ENCODE measurements around the gene AP5Z1.

The AP5Z1 gene

GRCh38 chr7:4733936-4734528, 41.4 kb upstream of the AP5Z1 start:
- H3K4me1 ChIP-seq = peaks cover 91% of the 10 kb centered on the region
- H3K4me2 ChIP-seq = peak overlapping the region; percentile 79
- no peak for TF ChIP-seq Cebpa-rat (IDR thresholded peaks at IDR 0.05)
- H3K27ac ChIP-seq = peak overlapping the region; percentile 79
- peaks cover 45% of the 10 kb centered on the region for H3K36me3 ChIP-seq
- H4K20me1 ChIP-seq = peaks cover 100% of the 10 kb centered on the region
- H3K9ac ChIP-seq = peak overlapping the region; percentile 54
- H3K9me3 ChIP-seq = no peaks in the 10 kb centered on the region
- H3K27me3 ChIP-seq = no peaks in the 10 kb centered on the region
- H3K4me3 ChIP-seq = peak overlapping the region; percentile 12

DNA sequence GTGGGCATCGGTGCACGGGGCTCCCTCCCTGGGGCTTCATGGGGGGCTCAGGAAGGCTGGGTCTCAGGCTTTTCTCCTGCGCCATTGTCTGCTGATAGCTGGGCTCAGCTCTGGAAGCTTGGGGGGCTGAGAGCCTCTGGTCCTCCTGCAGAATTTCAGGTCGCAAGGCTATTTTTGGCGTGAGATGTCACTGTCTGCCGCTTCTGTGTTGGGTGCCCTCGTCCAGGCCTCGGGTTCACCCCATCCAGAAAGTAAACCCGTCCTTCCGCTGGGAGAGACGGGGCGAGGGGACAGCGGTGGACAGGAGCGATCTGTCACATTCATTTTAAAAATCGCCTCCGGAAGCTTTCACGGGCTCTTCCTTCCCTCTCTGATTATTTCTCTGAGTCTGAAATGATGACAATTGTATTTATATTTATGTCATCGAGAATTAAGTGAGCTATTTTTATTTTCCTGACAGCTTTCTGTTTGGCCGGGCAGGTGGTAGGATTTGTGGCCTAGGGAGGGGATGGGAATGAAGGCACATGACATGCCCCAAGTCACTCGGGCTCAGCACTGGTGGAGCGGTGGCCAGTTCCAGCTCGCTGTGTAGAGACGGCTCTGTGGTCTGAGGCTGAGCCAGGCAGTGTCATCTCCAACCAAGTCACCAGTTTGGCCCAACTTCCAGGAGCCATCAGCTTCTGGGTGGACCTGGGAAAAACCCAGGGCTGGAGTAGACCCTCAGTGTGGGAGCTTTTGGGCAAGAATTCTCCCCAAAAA, 40.7 kb upstream of the AP5Z1 start:
- no peak for TF ChIP-seq Cebpa-rat (IDR thresholded peaks at IDR 0.05)
- Histone ChIP-seq H4K20me1 (peaks cover 100% of the 10 kb centered on the region), H3K9ac (peak overlapping the region; percentile 54; the same call in 1 of the 2 replicates), H3K9me3 (no peaks in the 10 kb centered on the region), H3K27ac (peak overlapping the region; percentile 79), H3K4me3 (no peak overlapping the region; the same call in 1 of the 2 replicates), H3K36me3 (peaks cover 40% of the 10 kb centered on the region), H3K4me2 (peak overlapping the region; percentile 79), H3K4me1 (peaks cover 91% of the 10 kb centered on the region), H3K27me3 (no peaks in the 10 kb centered on the region)

- peaks cover 100% of the 10 kb centered on the region for H4K20me1 ChIP-seq
- H3K27me3 ChIP-seq = no peaks in the 10 kb centered on the region
- H3K4me2 ChIP-seq = no peak overlapping the region
- H3K4me1 ChIP-seq = peaks cover 75% of the 10 kb centered on the region
- H3K27ac ChIP-seq = no peak overlapping the region
- TF ChIP-seq Cebpa-rat (IDR thresholded peaks at IDR 0.05) = no peak
- no peak overlapping the region for H3K9ac ChIP-seq
- H3K36me3 ChIP-seq = peaks cover 46% of the 10 kb centered on the region
- H3K4me3 ChIP-seq = no peak overlapping the region
- no peaks in the 10 kb centered on the region for H3K9me3 ChIP-seq
These were observed 38.1 kb upstream of the AP5Z1 start for GRCh38 chr7:4737300-4737699.

DNA sequence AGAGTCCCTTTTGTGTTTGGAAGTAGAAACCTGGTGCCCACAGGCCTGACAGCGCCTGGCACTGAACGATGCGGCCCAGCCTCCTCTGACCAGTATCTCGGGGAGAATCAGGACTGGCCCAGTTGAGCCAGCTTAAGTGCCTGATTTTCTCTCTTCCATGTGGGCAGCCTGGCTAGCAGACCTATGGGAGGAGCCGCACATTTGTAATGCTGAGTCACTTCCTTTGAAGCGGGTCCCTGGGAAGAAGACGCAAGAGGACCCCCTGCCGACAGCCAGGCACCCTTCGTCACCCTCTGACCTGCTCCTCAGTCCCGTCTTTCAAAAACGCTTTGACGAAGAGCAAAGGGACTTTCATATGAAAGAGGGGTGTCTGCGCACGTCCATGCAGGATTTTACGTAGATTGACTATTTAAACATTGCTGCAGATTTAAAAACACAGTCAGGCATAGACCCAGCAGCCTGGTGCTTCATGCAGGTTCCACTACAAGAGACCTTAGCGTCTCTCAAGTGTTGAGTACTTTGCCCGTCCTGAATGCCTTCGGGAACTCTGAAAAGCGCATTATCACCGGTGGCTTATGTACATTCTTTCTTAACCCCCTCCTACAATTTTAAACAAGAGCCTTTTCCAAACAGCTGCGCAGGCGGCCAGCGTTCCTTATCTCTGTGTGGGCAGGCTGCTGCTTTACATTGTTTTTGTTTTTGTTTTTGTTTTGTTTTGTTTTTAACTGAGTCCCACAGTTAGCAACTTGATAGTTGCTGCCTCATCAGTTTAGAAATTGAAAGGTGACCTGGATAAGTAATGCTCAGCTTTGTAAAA, 36.5 kb upstream of the AP5Z1 start:
- TF ChIP-seq Cebpa-rat (IDR thresholded peaks at IDR 0.05) = no peak
- no peak overlapping the region for H3K4me3 ChIP-seq
- H3K36me3 ChIP-seq = peaks cover 48% of the 10 kb centered on the region
- H3K27ac ChIP-seq = peak overlapping the region; percentile 68
- peaks cover 75% of the 10 kb centered on the region for H3K4me1 ChIP-seq
- H3K4me2 ChIP-seq = peak overlapping the region; percentile 71
- peaks cover 100% of the 10 kb centered on the region for H4K20me1 ChIP-seq
- peak overlapping the region; percentile 39 for H3K9ac ChIP-seq
- H3K9me3 ChIP-seq = no peaks in the 10 kb centered on the region
- H3K27me3 ChIP-seq = no peaks in the 10 kb centered on the region

DNA sequence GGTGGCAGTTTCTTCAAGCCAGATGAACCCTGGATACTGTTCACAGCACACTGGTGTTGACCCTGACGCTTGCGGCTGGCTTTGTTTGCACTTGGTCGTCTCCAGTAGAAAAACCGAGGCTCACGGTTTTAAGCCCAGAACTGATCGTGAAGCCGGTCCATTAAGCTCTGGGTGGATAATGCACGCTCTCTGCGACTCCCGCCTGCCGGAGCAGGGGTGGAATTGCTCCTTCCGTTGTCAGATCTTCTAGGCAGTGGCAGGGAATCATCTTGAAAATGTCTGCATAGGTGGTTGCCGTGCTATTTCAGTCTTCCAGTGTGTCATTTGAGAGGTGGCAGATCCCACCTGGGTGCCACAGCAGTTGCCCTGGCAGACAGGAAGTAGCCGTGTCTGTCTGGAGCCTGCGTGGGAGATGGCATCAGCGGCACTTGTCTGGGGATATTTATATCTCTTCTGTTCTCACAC, 35.9 kb upstream of the AP5Z1 start:
- Histone ChIP-seq H4K20me1 (peaks cover 100% of the 10 kb centered on the region), H3K9ac (peak overlapping the region; percentile 39), H3K27me3 (no peaks in the 10 kb centered on the region), H3K4me1 (peaks cover 75% of the 10 kb centered on the region), H3K27ac (peak overlapping the region; percentile 68), H3K4me3 (no peak overlapping the region), H3K9me3 (no peaks in the 10 kb centered on the region), H3K4me2 (peak overlapping the region; percentile 71), H3K36me3 (peaks cover 48% of the 10 kb centered on the region)
- no peak for TF ChIP-seq Cebpa-rat (IDR thresholded peaks at IDR 0.05)

DNA sequence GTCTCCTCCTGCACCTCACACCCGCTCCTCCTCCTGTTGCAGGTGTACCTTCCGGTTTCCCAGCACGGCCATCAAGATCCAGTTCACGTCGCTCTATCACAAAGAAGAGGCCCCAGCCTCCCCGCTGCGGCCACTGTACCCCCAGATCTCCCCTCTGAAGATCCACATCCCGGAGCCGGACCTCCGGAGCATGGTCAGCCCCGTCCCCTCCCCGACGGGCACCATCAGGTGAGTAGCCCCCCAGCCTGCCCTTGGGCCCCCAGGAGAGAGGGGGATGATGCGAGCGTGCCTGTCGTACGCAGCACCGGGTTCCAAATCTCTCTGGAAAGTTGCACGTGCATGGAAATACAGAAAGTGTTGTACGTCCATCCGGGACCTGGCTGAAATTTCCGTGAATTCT, 34.6 kb upstream of the AP5Z1 start:
- Histone ChIP-seq H3K9me3 (no peaks in the 10 kb centered on the region), H3K4me3 (no peak overlapping the region), H4K20me1 (peaks cover 98% of the 10 kb centered on the region), H3K4me2 (no peak overlapping the region), H3K36me3 (peaks cover 44% of the 10 kb centered on the region), H3K9ac (no peak overlapping the region), H3K27ac (no peak overlapping the region), H3K27me3 (no peaks in the 10 kb centered on the region), H3K4me1 (peaks cover 75% of the 10 kb centered on the region)
- TF ChIP-seq Cebpa-rat (IDR thresholded peaks at IDR 0.05) = no peak

- H3K9ac ChIP-seq = no peak overlapping the region
- peaks cover 98% of the 10 kb centered on the region for H4K20me1 ChIP-seq
- no peak overlapping the region for H3K27ac ChIP-seq
- no peak for TF ChIP-seq Cebpa-rat (IDR thresholded peaks at IDR 0.05)
- no peak overlapping the region for H3K4me3 ChIP-seq
- H3K27me3 ChIP-seq = no peaks in the 10 kb centered on the region
- no peaks in the 10 kb centered on the region for H3K9me3 ChIP-seq
- H3K36me3 ChIP-seq = peaks cover 45% of the 10 kb centered on the region
- peaks cover 82% of the 10 kb centered on the region for H3K4me1 ChIP-seq
- H3K4me2 ChIP-seq = no peak overlapping the region
These were observed 33.3 kb upstream of the AP5Z1 start for GRCh38 chr7:4742051-4742573.

DNA sequence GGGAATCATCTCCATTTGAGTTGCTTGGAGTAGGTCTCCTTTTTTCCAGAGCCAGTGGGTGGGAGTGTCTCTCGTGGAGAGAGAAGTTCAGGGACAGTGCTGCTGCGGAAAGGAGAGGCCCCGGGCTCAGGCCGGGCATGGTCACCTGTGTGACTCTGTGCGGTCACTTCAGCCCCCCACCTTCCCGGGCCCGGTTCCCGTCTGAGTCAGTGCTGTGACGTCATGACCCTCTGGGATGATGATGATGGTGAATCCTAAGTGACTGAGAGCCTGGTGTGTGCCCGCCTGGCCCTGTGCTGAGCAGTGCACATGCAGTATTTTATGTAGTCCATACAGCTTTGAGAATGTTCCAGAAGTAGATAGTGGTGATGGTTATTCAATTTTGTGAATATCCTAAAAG, 32.6 kb upstream of the AP5Z1 start:
- no peak overlapping the region for H3K9ac ChIP-seq
- H3K36me3 ChIP-seq = peaks cover 48% of the 10 kb centered on the region
- no peaks in the 10 kb centered on the region for H3K9me3 ChIP-seq
- peak overlapping the region; percentile 89 for H3K4me2 ChIP-seq
- H3K4me1 ChIP-seq = peaks cover 84% of the 10 kb centered on the region
- no peak overlapping the region for H3K27ac ChIP-seq
- TF ChIP-seq Cebpa-rat (IDR thresholded peaks at IDR 0.05) = no peak
- no peaks in the 10 kb centered on the region for H3K27me3 ChIP-seq
- peaks cover 98% of the 10 kb centered on the region for H4K20me1 ChIP-seq
- H3K4me3 ChIP-seq = no peak overlapping the region

DNA sequence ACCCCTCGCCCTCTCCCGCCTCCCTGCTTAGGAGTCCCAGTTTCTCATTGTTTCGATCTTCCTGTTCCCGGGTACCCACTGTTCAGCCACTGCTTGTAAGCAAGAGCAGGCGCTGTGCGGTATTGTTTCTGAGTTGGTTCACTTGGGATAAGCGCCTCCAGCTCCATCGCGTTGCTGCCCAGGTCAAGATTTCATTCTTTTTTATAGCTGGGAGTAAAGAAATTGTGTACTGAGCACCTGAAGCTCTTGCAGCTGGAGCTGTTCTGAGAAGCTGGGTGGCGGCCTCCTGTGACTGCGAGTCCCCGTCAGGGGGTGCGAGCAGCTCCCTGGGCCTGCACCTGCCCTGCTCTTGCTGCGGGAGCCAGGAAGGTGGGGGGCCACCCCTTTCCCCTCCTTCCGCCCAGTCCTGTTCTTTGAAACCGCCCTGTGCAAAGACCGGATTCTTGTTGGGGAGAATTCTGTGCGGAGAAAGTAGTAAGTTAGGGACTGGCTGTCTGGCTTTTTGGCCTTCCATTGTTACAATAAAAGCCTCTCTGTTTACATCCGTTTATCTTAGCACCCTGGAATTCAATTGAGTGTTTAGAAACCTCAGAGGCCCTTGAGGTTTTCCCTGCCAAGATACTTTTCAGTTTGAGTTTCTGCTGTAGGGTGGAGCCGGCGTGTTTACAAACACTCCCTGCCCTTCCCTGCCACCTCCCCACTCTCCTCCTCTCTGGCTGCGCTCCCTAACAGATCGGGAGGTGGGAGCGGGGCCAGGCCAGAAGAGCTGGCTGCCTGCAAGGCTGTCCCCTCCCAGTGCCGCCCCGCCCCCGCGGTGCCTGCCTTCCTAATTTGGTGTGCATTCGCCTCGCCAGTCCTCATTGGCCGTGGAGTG, 30.8 kb upstream of the AP5Z1 start:
- peak overlapping the region; percentile 75 for H3K9ac ChIP-seq
- H3K9me3 ChIP-seq = no peaks in the 10 kb centered on the region
- H3K4me1 ChIP-seq = peaks cover 84% of the 10 kb centered on the region
- H3K27ac ChIP-seq = peak overlapping the region; percentile 77
- TF ChIP-seq Cebpa-rat (IDR thresholded peaks at IDR 0.05) = no peak
- peak overlapping the region; percentile 57 for H3K4me3 ChIP-seq
- peaks cover 59% of the 10 kb centered on the region for H3K36me3 ChIP-seq
- peak overlapping the region; percentile 89 for H3K4me2 ChIP-seq
- H4K20me1 ChIP-seq = peaks cover 98% of the 10 kb centered on the region
- H3K27me3 ChIP-seq = no peaks in the 10 kb centered on the region
